ENCODE measurements around the gene ATOH8. TPM values are rescaled to one million over a fixed set of nuclear protein-coding genes. Genes with fewer than 3 reads are reported as not detected.

The ATOH8 gene
- total RNA-seq, 4 donors from 2014 or later, result 41.1 to 124 (median 62.5) TPM

DNA sequence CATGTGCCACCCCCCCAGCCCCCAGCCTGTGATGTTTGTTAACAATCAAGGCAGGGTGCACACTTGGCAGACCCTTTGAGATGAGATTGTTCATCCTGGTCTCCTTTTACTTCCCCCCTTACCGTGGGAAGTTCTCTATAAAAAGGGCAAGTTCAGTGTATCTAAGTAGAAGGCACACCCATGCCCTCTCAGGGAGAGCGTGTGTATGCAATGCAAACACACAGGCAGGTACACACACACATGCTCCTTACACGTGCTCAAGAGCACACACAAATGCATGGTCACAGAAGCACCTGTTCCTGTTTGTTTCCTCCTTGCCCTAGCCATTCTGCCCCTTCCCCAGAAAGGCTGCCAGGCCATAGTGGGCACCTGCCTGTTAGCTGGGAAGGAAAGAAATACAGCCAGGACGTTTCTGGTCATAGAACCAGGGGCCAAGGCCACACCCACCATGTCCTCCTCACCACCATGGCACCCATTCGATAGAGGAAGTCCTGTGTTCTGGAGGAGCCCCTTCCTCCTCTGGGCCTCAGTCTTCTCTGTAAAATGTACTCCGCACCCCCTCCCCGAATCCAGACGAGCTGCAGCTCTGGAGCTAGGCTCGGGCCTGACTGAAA is 3.1 kb downstream of the ATOH8 start:
- Histone ChIP-seq H3K27ac (replicated peaks in 1 of 4) (peak overlapping the region in 1 of 4 donors; percentile 7), H3K9me3 (no peaks in the 10 kb centered on the region), H3K36me3 (peaks cover 0 to 52% (median 12%) of the 10 kb centered on the region in 4 donors), H3K4me3 (peak overlapping the region; percentile 80 to 98 (median 86)), H3K4me1 (peaks cover 45 to 95% (median 85%) of the 10 kb centered on the region in 4 donors), H3K27me3 (no peaks in the 10 kb centered on the region)
- 82% methylated on average over 3 of the region's 9 CpGs for WGBS
- intact Hi-C loops (cut with DNase I), result no loop called here
- no peak for TF ChIP-seq EP300 (IDR thresholded peaks at IDR 0.05)
- no peak for TF ChIP-seq POLR2AphosphoS5 (IDR thresholded peaks at IDR 0.05)
- no peak for TF ChIP-seq POLR2A (IDR thresholded peaks at IDR 0.05; ENCODE audit: low read depth)
- TF ChIP-seq, protein P1, sequence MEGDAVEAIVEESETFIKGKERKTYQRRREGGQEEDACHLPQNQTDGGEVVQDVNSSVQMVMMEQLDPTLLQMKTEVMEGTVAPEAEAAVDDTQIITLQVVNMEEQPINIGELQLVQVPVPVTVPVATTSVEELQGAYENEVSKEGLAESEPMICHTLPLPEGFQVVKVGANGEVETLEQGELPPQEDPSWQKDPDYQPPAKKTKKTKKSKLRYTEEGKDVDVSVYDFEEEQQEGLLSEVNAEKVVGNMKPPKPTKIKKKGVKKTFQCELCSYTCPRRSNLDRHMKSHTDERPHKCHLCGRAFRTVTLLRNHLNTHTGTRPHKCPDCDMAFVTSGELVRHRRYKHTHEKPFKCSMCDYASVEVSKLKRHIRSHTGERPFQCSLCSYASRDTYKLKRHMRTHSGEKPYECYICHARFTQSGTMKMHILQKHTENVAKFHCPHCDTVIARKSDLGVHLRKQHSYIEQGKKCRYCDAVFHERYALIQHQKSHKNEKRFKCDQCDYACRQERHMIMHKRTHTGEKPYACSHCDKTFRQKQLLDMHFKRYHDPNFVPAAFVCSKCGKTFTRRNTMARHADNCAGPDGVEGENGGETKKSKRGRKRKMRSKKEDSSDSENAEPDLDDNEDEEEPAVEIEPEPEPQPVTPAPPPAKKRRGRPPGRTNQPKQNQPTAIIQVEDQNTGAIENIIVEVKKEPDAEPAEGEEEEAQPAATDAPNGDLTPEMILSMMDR (IDR thresholded peaks at IDR 0.05), result no peak
- no peak for DNase-seq (ENCODE audit: extremely low spot score)

DNA sequence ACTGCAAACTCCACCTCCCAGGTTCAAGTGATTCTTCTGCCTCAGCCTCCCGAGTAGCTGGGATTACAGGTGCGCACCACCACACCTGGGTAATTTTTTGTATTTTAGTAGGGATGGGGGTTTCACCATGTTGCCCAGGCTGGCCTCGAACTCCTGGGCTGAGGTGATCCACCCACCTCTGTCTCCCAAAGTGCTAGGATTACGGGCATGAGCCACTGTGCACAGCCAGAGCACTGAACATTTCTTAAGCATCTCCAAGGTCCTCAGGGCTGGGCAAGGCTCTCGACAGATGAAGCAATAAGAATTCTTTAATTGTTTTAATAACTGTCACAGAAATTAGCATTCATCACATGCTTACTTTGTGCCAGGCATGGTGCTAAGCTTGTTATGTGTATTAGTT is 4.1 kb downstream of the ATOH8 start:
- H3K36me3 ChIP-seq, result peaks cover 0 to 52% (median 12%) of the 10 kb centered on the region in 4 donors
- DNase-seq (ENCODE audit: extremely low spot score), result no peak
- no peaks in the 10 kb centered on the region for H3K9me3 ChIP-seq
- peaks cover 38 to 95% (median 85%) of the 10 kb centered on the region in 4 donors for H3K4me1 ChIP-seq
- intact Hi-C loops (cut with DNase I), result no loop called here
- 71% methylated on average over 4 of the region's 5 CpGs for WGBS
- H3K27ac ChIP-seq (replicated peaks in 1 of 4), result no peak overlapping the region
- TF ChIP-seq EP300 (IDR thresholded peaks at IDR 0.05) (no peak), POLR2A (IDR thresholded peaks at IDR 0.05; ENCODE audit: low read depth) (no peak), POLR2AphosphoS5 (IDR thresholded peaks at IDR 0.05) (no peak)
- TF ChIP-seq, protein P1 (IDR thresholded peaks at IDR 0.05), result no peak
- peak overlapping the region in 2 of 4 donors; percentile 38 to 98 for H3K4me3 ChIP-seq
- no peaks in the 10 kb centered on the region for H3K27me3 ChIP-seq

DNA sequence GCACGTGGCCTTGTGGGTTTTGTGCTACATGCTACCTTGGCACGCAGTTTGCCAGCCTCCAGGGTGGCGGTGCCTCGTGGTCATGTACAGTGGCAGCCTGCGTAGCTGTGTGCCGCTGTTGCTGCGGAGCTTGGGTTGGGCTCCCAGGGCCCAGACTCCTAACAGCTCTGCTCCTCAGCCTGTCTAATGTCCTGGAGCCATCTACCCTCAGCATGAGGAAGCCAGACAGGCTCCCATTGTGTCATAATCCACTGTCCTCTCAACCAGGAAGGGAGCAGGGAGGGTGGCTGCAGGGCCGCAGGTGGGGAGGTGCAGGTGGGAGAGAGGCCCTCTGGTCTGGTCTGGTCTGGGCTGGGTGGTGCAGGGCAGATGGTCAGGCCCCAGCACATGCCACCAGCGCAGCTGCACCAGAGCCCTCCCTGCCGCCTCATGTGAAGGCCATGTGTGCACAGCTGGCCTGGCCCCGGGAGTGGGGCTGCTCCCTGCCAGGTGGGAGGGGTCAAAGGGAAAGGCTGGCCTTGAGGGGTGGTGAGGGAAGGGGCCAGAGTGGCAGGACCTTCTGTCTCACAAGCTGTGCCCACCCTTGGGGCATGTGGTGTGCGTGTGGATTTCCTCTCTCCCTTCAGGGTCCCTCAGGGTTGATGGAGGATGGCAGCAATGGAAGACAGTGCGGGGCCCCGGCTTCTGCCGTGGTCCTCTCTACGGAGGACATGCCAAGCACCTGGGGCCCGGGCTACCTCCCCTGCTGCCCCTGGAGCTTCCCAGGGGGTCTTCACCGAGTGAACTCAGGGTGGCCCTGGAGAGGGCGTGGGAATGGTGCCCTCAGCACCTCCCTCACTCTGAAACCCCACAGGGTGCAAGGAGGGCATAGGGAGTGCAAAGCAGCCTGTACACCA is 4.8 kb downstream of the ATOH8 start:
- Histone ChIP-seq H3K4me1 (peaks cover 41 to 92% (median 84%) of the 10 kb centered on the region in 4 donors), H3K4me3 (peak overlapping the region; percentile 2 to 98 (median 20)), H3K36me3 (peaks cover 0 to 53% (median 13%) of the 10 kb centered on the region in 4 donors), H3K9me3 (no peaks in the 10 kb centered on the region), H3K27ac (replicated peaks in 1 of 4) (no peak overlapping the region), H3K27me3 (no peaks in the 10 kb centered on the region)
- intact Hi-C loops (cut with DNase I), result no loop called here
- no peak for TF ChIP-seq EP300 (IDR thresholded peaks at IDR 0.05)
- TF ChIP-seq POLR2AphosphoS5 (IDR thresholded peaks at IDR 0.05), result no peak
- TF ChIP-seq, protein P1 (IDR thresholded peaks at IDR 0.05), result no peak
- no peak for TF ChIP-seq POLR2A (IDR thresholded peaks at IDR 0.05; ENCODE audit: low read depth)
- WGBS, result 95% methylated on average over 10 of the region's 19 CpGs
- no peak for DNase-seq (ENCODE audit: extremely low spot score)

DNA sequence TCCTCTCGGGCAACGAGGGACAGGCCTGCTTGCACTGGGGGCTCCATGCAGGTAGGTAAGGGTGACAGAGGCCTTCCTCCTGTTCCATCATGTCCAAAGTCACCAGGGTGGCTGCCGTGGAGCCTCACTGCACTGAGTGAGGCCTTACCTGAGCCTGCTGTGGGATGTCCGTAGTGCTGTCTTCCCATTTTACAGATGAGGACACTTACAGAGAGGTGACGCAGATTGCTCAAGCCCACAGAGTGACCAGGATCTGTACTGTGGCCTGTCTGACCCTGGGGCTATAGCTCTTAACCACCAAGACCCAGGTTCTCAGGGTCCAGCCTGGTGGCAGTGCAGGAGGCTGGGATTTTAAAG is 5.4 kb downstream of the ATOH8 start:
- no peak for DNase-seq (ENCODE audit: extremely low spot score)
- H3K4me1 ChIP-seq, result peaks cover 47 to 95% (median 89%) of the 10 kb centered on the region in 4 donors
- no peak for TF ChIP-seq EP300 (IDR thresholded peaks at IDR 0.05)
- TF ChIP-seq POLR2AphosphoS5 (IDR thresholded peaks at IDR 0.05), result no peak
- TF ChIP-seq, protein P1 (IDR thresholded peaks at IDR 0.05), result no peak
- TF ChIP-seq POLR2A (IDR thresholded peaks at IDR 0.05; ENCODE audit: low read depth), result no peak
- no peaks in the 10 kb centered on the region for H3K9me3 ChIP-seq
- intact Hi-C loops (cut with DNase I), result no loop called here
- H3K36me3 ChIP-seq, result peaks cover 0 to 59% (median 19%) of the 10 kb centered on the region in 4 donors
- H3K27ac ChIP-seq (replicated peaks in 1 of 4), result no peak overlapping the region
- H3K27me3 ChIP-seq, result no peaks in the 10 kb centered on the region
- no CpG with 5 or more reads among the region's 5 CpGs for WGBS
- H3K4me3 ChIP-seq, result peak overlapping the region in 3 of 4 donors; percentile 2 to 98 (median 38)

Data from esophagus muscularis mucosa (tissue), 4 donors.